ENCODE data around the gene RHBDF1. TPM values are rescaled to one million over a fixed set of nuclear protein-coding genes. Genes with fewer than 3 reads are reported as not detected.

RHBDF1 gene
- total and polyA plus RNA-seq, 9 of the 15 experiments (the other 6 are each of a cell fraction or from before 2014, with no cell fraction given): 1.0 to 8.2 (median 4.2) TPM

- Histone ChIP-seq H3K36me3 (ENCODE audit: control insufficient read depth, insufficient read depth, low read length) (peaks cover 47% of the 10 kb centered on the region), H3K9me3 (replicated peaks; ENCODE audit: control insufficient read depth, insufficient read depth, low read depth, low read length) (no peaks in the 10 kb centered on the region), H3K27me3 (ENCODE audit: control insufficient read depth in 2 of 2, insufficient read depth in 2 of 2, low read length in 2 of 2) (no peaks in the 10 kb centered on the region), H3K4me3 (no peak overlapping the region), H3K4me1 (replicated peaks in 1 of 2; ENCODE audit: control insufficient read depth in 2 of 2, insufficient read depth in 2 of 2, low read length in 2 of 2) (peaks cover 7 to 22% of the 10 kb centered on the region in 2 experiments; a peak in 3 of 5 replicates), H3K9ac (ENCODE audit: insufficient read depth in 1 of 2, low read depth in 2 of 2, low read length in 2 of 2) (peak overlapping the region in 1 of 2 experiments; percentile 75; a peak in 2 of 4 replicates), H4K20me1 (replicated peaks; ENCODE audit: control insufficient read depth, insufficient read depth, low read length) (no peaks in the 10 kb centered on the region; the same call in none of the 2 replicates), H3K79me2 (ENCODE audit: control insufficient read depth, insufficient read depth, low read length) (peaks cover 45% of the 10 kb centered on the region), H3K27ac (ENCODE audit: extremely low read depth, low read depth, low read length) (no peak overlapping the region; the same call in 2 of the 3 replicates), H2AFZ (ENCODE audit: low read depth, low read length) (no peak overlapping the region), H3K4me2 (ENCODE audit: insufficient read depth, low read length) (no peak overlapping the region), H3K9me1 (ENCODE audit: control insufficient read depth, insufficient read depth, low read length) (peaks cover 2% of the 10 kb centered on the region)
- WGBS (ENCODE audit: insufficient coverage, low coverage, missing lambda C conversion rate): 96% methylated on average over 16 of the region's 17 CpGs
- TF ChIP-seq THRB (CRISPR knock-in tag; conservative IDR thresholded peaks at IDR 0.05): no peak
- DNase-seq (ENCODE audit: extremely low read depth in 1 of 4, low spot score in 3 of 4) (no peak), ATAC-seq (no peak), FAIRE-seq (no peak)
- CTCF ChIA-PET (ENCODE audit: low intra/inter-chr PET ratio): no interaction called here
- no TSS peak for BruUV-seq (replicated peaks)
- in situ Hi-C loops (cut with MboI): no loop called here
- POLR2A ChIA-PET: interaction anchor here (0.6 to 1.4 kb wide), 5 partner anchors 8 to 330 kb away, joined by 3 to 4 read pairs (median 3); no protein-coding TSS in a partner anchor
- intact Hi-C loops (cut with micrococcal nuclease): no loop called here
Measured at GRCh38 chr16:56231-56927, 16.1 kb downstream of the RHBDF1 start.
